Neural progenitor cell (in vitro differentiated cells): ENCODE results near the gene ZNF143.
"Not testable (repeated sequence)": the region's sequence is repeated elsewhere in the genome, so short reads cannot be mapped to it uniquely, and the experiment has no call there.

Experiments
- CTCF ChIP-seq: fragments of 200-600 bp; sonication (generic); IDR thresholded peaks from 2 replicates; pipeline ENCODE4 v1.5.1; 2017; ENCODE audit warnings: antibody characterized with exemption, mild to moderate bottlenecking
- EZH2 ChIP-seq: fragments of 200-600 bp; sonication (generic); IDR thresholded peaks from 2 replicates; pipeline ENCODE4 v1.6.1; 2017; ENCODE audit warnings: antibody characterized with exemption, mild to moderate bottlenecking, moderate library complexity
- EZH2phosphoT487 ChIP-seq: fragments of 200-600 bp; sonication (generic); IDR thresholded peaks from 2 replicates; pipeline ENCODE4 v1.6.1; 2017; ENCODE audit warnings: antibody characterized with exemption

- TF ChIP-seq CTCF, EZH2phosphoT487, EZH2: not testable (repeated sequence)
These were observed 53.8 kb downstream of the ZNF143 start for GRCh38 chr11:9514576-9514975.
